ENCODE measurements around the gene GMNN.

The GMNN gene

GRCh38 chr6:24766680-24767462 lies 7.9 kb upstream of the GMNN start:
- H3K4me1 ChIP-seq (ENCODE audit: insufficient read depth, low read length, poor library complexity, severe bottlenecking): no peaks in the 10 kb centered on the region
- no peak overlapping the region for H3K4me2 ChIP-seq (ENCODE audit: low read depth, low read length, poor library complexity, severe bottlenecking)
- H3K27me3 ChIP-seq (ENCODE audit: insufficient read depth, low read length, poor library complexity, severe bottlenecking): no peaks in the 10 kb centered on the region
- no peaks in the 10 kb centered on the region for H3K79me2 ChIP-seq (ENCODE audit: insufficient read depth, low read length)
- H4K20me1 ChIP-seq (ENCODE audit: insufficient read depth, low read length, poor library complexity, severe bottlenecking): no peaks in the 10 kb centered on the region
- TF ChIP-seq, protein P1, sequence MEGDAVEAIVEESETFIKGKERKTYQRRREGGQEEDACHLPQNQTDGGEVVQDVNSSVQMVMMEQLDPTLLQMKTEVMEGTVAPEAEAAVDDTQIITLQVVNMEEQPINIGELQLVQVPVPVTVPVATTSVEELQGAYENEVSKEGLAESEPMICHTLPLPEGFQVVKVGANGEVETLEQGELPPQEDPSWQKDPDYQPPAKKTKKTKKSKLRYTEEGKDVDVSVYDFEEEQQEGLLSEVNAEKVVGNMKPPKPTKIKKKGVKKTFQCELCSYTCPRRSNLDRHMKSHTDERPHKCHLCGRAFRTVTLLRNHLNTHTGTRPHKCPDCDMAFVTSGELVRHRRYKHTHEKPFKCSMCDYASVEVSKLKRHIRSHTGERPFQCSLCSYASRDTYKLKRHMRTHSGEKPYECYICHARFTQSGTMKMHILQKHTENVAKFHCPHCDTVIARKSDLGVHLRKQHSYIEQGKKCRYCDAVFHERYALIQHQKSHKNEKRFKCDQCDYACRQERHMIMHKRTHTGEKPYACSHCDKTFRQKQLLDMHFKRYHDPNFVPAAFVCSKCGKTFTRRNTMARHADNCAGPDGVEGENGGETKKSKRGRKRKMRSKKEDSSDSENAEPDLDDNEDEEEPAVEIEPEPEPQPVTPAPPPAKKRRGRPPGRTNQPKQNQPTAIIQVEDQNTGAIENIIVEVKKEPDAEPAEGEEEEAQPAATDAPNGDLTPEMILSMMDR (conservative IDR thresholded peaks at IDR 0.05; ENCODE audit: low read length): peak; percentile 66
- no peak for TF ChIP-seq EZH2phosphoT487 (IDR thresholded peaks at IDR 0.05; ENCODE audit: borderline replicate concordance)
- no peaks in the 10 kb centered on the region for H3F3A ChIP-seq (ENCODE audit: low read depth)
- no peaks in the 10 kb centered on the region for H3K36me3 ChIP-seq (ENCODE audit: insufficient read depth, low read length)
- H3K9me3 ChIP-seq (ENCODE audit: insufficient read depth, low read depth, low read length): no peaks in the 10 kb centered on the region
- no peak overlapping the region for H3K9ac ChIP-seq (ENCODE audit: low read depth, low read length, poor library complexity, severe bottlenecking)
- no peak overlapping the region for H3K4me3 ChIP-seq (ENCODE audit: low read length, poor library complexity, severe bottlenecking)
- no peaks in the 10 kb centered on the region for H3K9me2 ChIP-seq (replicated peaks; ENCODE audit: low read depth, low read length)
- peak overlapping the region; percentile 68; the same call in 1 of the 2 replicates for H2AFZ ChIP-seq (ENCODE audit: low read length)

GRCh38 chr6:24768361-24768760 lies 6.4 kb upstream of the GMNN start:
- Histone ChIP-seq H3K4me1 (ENCODE audit: insufficient read depth, low read length, poor library complexity, severe bottlenecking) (no peaks in the 10 kb centered on the region), H3K9ac (ENCODE audit: low read depth, low read length, poor library complexity, severe bottlenecking) (no peak overlapping the region), H3F3A (ENCODE audit: low read depth) (no peaks in the 10 kb centered on the region), H3K36me3 (ENCODE audit: insufficient read depth, low read length) (no peaks in the 10 kb centered on the region), H3K9me2 (replicated peaks; ENCODE audit: low read depth, low read length) (no peaks in the 10 kb centered on the region), H2AFZ (ENCODE audit: low read length) (no peak overlapping the region), H3K4me2 (ENCODE audit: low read depth, low read length, poor library complexity, severe bottlenecking) (no peak overlapping the region), H4K20me1 (ENCODE audit: insufficient read depth, low read length, poor library complexity, severe bottlenecking) (no peaks in the 10 kb centered on the region), H3K79me2 (ENCODE audit: insufficient read depth, low read length) (no peaks in the 10 kb centered on the region), H3K27me3 (ENCODE audit: insufficient read depth, low read length, poor library complexity, severe bottlenecking) (no peaks in the 10 kb centered on the region), H3K9me3 (ENCODE audit: insufficient read depth, low read depth, low read length) (no peaks in the 10 kb centered on the region), H3K4me3 (ENCODE audit: low read length, poor library complexity, severe bottlenecking) (no peak overlapping the region)
- TF ChIP-seq EZH2phosphoT487 (IDR thresholded peaks at IDR 0.05; ENCODE audit: borderline replicate concordance): no peak
- TF ChIP-seq, protein P1 (conservative IDR thresholded peaks at IDR 0.05; ENCODE audit: low read length): no peak

DNA sequence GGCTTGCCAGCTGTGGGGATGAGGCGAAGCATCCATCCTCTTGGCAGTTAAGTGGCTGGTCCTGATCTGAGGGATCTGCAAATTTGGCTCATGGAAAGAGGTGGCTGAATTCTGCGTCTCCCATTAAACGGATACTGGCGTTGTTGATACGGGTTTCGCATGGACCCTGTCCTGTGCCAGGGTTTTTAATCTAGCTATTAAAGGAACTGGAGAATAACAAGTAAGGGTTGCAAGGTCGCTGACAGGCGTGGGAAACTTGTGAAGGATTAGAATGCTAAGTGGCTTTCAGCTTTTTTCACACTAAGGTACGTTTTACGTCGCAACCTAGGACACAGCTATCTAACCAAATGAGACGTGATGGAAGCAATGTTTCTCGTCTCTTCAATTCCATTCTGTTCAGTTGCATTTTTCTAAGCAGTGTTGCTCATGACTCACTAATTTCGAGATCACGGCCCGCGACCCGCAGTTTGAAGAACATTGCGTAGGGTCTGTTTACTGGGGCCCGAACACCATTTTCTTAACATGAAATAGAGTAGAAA lies 852 bp downstream of the GMNN start:
- peaks cover 55% of the 10 kb centered on the region for H4K20me1 ChIP-seq (ENCODE audit: insufficient read depth, low read length, poor library complexity, severe bottlenecking)
- H3K4me3 ChIP-seq (ENCODE audit: low read length, poor library complexity, severe bottlenecking): peak overlapping the region; percentile 92
- H3K79me2 ChIP-seq (ENCODE audit: insufficient read depth, low read length): peaks cover 54% of the 10 kb centered on the region
- peaks cover 14% of the 10 kb centered on the region; the same call in 1 of the 2 replicates for H3K36me3 ChIP-seq (ENCODE audit: insufficient read depth, low read length)
- H3K9me2 ChIP-seq (replicated peaks; ENCODE audit: low read depth, low read length): no peaks in the 10 kb centered on the region
- H2AFZ ChIP-seq (ENCODE audit: low read length): no peak overlapping the region; the same call in 1 of the 2 replicates
- H3K9me3 ChIP-seq (ENCODE audit: insufficient read depth, low read depth, low read length): no peaks in the 10 kb centered on the region
- TF ChIP-seq, protein P1 (conservative IDR thresholded peaks at IDR 0.05; ENCODE audit: low read length): no peak
- no peak for TF ChIP-seq EZH2phosphoT487 (IDR thresholded peaks at IDR 0.05; ENCODE audit: borderline replicate concordance)
- peaks cover 44% of the 10 kb centered on the region for H3K4me1 ChIP-seq (ENCODE audit: insufficient read depth, low read length, poor library complexity, severe bottlenecking)
- H3K4me2 ChIP-seq (ENCODE audit: low read depth, low read length, poor library complexity, severe bottlenecking): peak overlapping the region; percentile 98
- no peaks in the 10 kb centered on the region for H3F3A ChIP-seq (ENCODE audit: low read depth)
- H3K9ac ChIP-seq (ENCODE audit: low read depth, low read length, poor library complexity, severe bottlenecking): peak overlapping the region; percentile 95
- H3K27me3 ChIP-seq (ENCODE audit: insufficient read depth, low read length, poor library complexity, severe bottlenecking): no peaks in the 10 kb centered on the region

All from Loucy (cell line).